ENCODE data around the gene FGD5.

Gene FGD5

GRCh38 chr3:14935592-14936345 lies 117.0 kb downstream of the FGD5 start:
- no peak for DNase-seq

DNA sequence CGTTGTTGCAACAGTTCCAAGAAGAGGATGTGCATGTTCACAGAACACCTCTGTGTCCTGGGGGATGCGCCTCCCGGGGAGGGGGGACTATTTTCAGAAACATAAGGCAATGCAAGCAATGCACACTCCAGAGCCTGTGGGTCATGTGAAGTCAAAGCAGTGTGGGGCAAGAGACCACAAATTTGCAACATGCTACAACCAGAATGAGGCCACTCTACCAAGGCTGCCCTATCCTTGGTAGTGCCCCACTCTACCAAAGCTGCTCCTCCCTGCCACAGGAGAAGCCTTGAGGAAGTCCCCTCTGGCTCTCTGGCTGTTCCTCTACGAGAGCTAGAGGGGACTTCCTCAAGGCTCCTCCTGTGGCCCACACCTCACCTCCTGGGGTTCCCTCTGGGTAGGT lies 120.2 kb downstream of the FGD5 start:
- DNase-seq = no peak

DNA sequence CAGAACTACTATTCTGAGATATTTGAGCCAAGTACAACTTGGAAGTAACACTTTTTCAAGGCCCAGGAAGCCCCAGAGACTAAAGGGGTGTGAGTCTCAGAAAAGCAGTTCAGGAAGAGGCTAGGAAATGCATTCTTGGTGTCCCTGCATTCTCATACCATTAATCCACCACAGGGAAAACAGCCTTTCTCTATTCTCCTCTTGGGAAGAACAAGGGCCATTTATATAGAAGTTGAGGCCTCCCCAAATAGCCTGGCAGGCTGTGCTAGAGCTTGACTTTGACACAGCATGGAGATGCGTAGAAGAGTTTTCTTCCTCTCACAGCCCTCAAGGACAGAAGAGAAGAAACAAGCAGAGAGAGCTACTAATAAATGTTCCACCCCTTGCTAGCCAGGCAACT lies 123.1 kb downstream of the FGD5 start:
- DNase-seq = no peak

- DNase-seq = no peak
These were observed 124.3 kb downstream of the FGD5 start for GRCh38 chr3:14943042-14943441.

GRCh38 chr3:14946236-14946635 lies 127.5 kb downstream of the FGD5 start:
- no peak for DNase-seq

- no peak for DNase-seq
These were observed 128.0 kb downstream of the FGD5 start for GRCh38 chr3:14946739-14947099.

- DNase-seq = peak; percentile 78 to 89 (median 86)
These were observed 128.5 kb downstream of the FGD5 start, which contains the start of gene NR2C2 for GRCh38 chr3:14947100-14947885. TSS of gene NR2C2 (plus strand) at chr3:14947583. CDS start at chr3:15003915, 56,332 bp downstream.

- peak; percentile 91 to 96 (median 94) for DNase-seq
These were observed 129.3 kb downstream of the FGD5 start for GRCh38 chr3:14947886-14948608.

GRCh38 chr3:14948609-14949038 lies 129.9 kb downstream of the FGD5 start:
- no peak for DNase-seq

GRCh38 chr3:14949126-14949525 lies 130.4 kb downstream of the FGD5 start:
- no peak for DNase-seq

GRCh38 chr3:14950274-14950673 lies 131.5 kb downstream of the FGD5 start:
- no peak for DNase-seq

GRCh38 chr3:14957153-14957552 lies 138.4 kb downstream of the FGD5 start:
- DNase-seq = no peak

DNA sequence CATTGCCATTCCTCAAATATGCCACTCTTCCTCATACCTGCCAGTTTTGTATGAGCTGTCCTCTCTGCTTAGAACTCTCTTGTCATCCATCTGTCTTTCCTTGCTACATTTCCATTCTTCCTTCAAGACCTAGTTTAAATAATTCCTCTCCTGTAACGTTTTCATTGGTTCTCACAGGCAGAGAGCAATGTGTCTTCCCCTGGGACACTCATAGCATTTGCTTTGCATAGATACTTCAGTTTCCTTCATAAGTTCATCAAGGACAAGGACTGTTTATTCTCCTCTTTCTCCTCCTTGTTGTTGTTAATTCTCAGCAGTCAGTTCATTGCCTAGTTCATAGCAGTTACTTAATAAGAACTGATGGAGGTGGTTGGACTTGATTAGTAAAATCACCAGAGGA lies 139.2 kb downstream of the FGD5 start:
- DNase-seq = no peak

DNA sequence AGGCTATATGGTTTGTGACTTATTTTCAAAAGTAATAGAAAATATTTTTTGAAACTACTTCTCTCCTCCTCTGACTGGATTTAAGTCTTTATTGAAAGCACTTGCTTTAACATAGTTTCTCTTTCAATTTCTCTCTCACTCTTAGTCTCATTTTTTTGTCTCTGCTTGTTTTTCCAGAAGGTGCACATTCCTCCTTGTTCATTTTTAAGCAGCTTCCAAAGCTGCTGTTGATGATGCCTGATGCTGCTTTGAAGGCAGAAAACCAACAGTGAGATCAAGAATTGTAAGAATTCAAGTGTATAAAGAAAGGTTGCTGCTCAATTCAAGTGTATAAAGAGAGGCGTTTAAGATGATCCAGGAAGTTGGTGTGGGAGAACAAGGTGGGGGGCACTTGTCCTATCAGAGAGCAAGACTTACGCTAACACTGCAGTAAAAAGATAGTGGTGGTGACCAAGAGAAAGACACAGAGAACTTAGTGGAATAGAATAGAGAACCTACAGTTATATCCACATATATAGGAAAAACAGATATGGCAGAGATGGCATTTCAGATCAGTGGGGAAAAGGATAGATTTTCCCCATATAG lies 140.7 kb downstream of the FGD5 start:
- peak in 1 of 5 donors; percentile 26 for DNase-seq

DNA sequence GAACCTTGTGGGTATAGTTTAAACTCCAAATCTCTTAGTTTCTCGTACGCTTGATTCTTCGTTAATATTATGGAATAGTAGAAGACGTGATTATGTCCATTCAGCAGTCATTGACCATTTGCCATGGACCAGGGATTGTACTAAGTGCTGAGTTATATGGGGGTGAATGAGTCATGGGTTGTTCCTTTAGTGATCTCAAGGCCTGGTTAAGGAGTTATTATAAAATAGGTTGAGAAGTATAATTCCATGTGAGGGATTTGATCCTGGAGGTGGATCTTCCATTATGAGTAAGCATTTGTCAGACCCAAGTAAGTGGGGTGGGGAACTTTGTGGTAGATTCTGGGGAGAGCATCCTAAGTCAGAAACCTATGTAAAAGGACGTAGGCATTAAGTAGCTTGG lies 144.0 kb downstream of the FGD5 start:
- no peak for DNase-seq

- DNase-seq = no peak
These were observed 148.5 kb downstream of the FGD5 start for GRCh38 chr3:14967285-14967684.

GRCh38 chr3:14969671-14970070 lies 150.9 kb downstream of the FGD5 start:
- DNase-seq = no peak

DNA sequence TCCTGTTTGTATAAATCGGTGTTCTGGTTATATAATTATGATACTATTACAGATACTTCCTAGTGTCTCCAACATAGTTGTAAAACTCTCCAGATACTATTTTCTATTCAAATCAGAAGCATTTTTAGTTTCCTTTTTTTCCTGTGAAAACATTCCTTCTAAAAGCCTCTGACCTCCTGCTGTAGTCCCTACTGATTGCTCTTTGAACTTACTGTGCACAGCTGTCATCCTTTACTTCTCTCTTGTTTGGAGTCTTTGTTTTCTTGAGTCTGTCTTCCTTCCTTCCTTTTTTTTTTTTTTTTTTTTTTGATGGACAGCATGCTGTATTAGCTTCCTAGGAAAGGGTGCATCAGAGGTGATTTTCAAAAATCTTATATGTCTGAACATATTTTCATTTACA lies 157.6 kb downstream of the FGD5 start:
- DNase-seq = no peak

DNA sequence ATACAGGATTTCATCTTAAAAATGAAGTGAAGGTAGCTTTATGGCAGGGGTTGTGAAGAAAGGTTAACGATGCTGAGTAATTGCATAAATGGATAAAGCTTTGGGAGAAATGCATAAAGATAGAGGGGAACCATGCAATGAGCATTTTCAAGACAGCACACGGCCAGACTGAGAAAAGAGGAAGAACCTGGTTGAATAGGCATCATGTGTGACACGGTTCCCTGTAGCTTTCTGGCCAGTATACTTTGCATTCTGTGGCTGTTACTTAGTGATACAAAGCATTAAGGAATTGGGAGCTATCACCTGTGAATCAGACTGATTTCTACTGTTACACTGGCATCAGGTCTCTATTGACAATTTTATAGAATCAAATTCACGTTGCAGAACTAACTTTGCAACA lies 161.9 kb downstream of the FGD5 start:
- no peak for DNase-seq

Data from T-helper 1 cell (primary cell).